ENCODE measurements around the gene SLAIN2. TPM values are rescaled to one million over a fixed set of nuclear protein-coding genes. Genes with fewer than 3 reads are reported as not detected.
A peak's percentile ranks its signal among the peaks of the same experiment; 100 is the strongest.

The SLAIN2 gene
- total RNA-seq, 1 donor from 2014 or later, result 54.6 TPM

DNA sequence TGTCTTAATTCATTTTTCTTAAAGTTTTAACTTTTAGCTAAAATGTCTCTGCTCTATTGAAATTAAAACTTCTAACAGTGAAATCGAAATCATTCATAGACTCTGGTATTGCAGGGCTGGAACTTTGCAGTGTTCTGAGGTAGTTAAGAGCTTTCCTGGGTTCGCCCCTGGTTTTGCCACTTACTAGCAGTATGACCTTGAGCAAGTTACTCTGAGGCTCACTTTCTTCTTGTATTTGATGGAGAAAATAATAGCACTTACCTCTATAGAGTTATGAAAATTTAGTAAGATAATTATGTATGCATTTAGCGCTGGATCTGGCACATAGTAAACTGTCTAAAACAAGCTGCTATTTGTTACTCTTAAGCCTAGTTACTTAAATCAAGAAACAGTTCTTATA lies 1.7 kb downstream of the SLAIN2 start:
- Mint-ChIP-seq H3K27ac (ENCODE audit: unreplicated experiment) (peak overlapping the region; percentile 7), H3K4me3 (ENCODE audit: unreplicated experiment) (peak overlapping the region; percentile 98), H3K36me3 (ENCODE audit: low read depth, unreplicated experiment) (peaks cover 8% of the 10 kb centered on the region), H3K9me3 (ENCODE audit: unreplicated experiment) (no peaks in the 10 kb centered on the region), H3K27me3 (ENCODE audit: unreplicated experiment) (peaks cover 6% of the 10 kb centered on the region), H3K4me1 (ENCODE audit: unreplicated experiment) (peaks cover 25% of the 10 kb centered on the region)
- no peak for DNase-seq (ENCODE audit: low spot score)
- TF ChIP-seq, protein P1, sequence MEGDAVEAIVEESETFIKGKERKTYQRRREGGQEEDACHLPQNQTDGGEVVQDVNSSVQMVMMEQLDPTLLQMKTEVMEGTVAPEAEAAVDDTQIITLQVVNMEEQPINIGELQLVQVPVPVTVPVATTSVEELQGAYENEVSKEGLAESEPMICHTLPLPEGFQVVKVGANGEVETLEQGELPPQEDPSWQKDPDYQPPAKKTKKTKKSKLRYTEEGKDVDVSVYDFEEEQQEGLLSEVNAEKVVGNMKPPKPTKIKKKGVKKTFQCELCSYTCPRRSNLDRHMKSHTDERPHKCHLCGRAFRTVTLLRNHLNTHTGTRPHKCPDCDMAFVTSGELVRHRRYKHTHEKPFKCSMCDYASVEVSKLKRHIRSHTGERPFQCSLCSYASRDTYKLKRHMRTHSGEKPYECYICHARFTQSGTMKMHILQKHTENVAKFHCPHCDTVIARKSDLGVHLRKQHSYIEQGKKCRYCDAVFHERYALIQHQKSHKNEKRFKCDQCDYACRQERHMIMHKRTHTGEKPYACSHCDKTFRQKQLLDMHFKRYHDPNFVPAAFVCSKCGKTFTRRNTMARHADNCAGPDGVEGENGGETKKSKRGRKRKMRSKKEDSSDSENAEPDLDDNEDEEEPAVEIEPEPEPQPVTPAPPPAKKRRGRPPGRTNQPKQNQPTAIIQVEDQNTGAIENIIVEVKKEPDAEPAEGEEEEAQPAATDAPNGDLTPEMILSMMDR (IDR thresholded peaks at IDR 0.05; ENCODE audit: unreplicated experiment), result no peak

DNA sequence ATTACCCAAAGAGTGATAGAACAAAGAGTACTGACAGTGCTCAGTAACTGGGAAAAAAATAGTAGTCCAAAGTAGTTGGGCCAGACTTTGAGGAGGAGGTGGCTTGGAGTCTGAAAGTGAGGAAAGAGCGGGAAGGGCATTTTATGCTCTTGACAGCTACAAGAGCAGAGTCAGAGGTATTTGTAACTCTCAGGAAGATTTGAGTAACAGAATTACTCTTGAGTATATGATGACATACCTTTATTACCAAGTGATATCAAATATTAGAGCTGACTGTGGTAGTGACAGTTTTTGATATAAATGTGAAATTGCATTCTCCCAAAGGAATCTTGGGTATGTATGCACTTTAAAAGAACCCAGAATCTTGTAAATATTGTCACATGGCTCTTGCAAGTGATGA lies 2.2 kb downstream of the SLAIN2 start:
- Mint-ChIP-seq H3K9me3 (ENCODE audit: unreplicated experiment) (no peaks in the 10 kb centered on the region), H3K36me3 (ENCODE audit: low read depth, unreplicated experiment) (peaks cover 4% of the 10 kb centered on the region), H3K27ac (ENCODE audit: unreplicated experiment) (peak overlapping the region; percentile 7), H3K27me3 (ENCODE audit: unreplicated experiment) (peaks cover 6% of the 10 kb centered on the region), H3K4me1 (ENCODE audit: unreplicated experiment) (peaks cover 26% of the 10 kb centered on the region), H3K4me3 (ENCODE audit: unreplicated experiment) (peak overlapping the region; percentile 98)
- no peak for DNase-seq (ENCODE audit: low spot score)
- TF ChIP-seq, protein P1 (IDR thresholded peaks at IDR 0.05; ENCODE audit: unreplicated experiment), result no peak

DNA sequence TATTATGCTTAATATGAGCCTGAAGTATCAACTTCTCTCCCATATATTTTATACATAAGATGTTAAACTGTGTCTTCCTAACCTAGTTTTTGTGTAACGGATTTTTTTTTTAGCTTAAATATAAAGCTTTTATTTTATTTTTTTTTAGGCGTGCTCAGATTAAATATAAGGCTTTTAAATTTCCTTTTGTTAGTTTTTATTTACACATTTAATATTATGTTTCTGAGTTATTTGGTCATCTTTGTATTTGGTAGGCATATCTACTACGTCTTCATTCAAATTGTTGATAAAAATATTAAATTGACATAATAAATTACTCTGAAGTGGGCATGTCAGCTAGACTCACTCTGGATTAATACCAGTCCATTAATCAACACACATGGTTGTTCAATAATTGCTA lies 4.2 kb downstream of the SLAIN2 start:
- TF ChIP-seq, protein P1 (IDR thresholded peaks at IDR 0.05; ENCODE audit: unreplicated experiment), result no peak
- no peaks in the 10 kb centered on the region for H3K9me3 Mint-ChIP-seq (ENCODE audit: unreplicated experiment)
- no peak overlapping the region for H3K27ac Mint-ChIP-seq (ENCODE audit: unreplicated experiment)
- H3K4me3 Mint-ChIP-seq (ENCODE audit: unreplicated experiment), result no peak overlapping the region
- H3K36me3 Mint-ChIP-seq (ENCODE audit: low read depth, unreplicated experiment), result peaks cover 4% of the 10 kb centered on the region
- peaks cover 25% of the 10 kb centered on the region for H3K4me1 Mint-ChIP-seq (ENCODE audit: unreplicated experiment)
- no peak for DNase-seq (ENCODE audit: low spot score)
- H3K27me3 Mint-ChIP-seq (ENCODE audit: unreplicated experiment), result peaks cover 2% of the 10 kb centered on the region

DNA sequence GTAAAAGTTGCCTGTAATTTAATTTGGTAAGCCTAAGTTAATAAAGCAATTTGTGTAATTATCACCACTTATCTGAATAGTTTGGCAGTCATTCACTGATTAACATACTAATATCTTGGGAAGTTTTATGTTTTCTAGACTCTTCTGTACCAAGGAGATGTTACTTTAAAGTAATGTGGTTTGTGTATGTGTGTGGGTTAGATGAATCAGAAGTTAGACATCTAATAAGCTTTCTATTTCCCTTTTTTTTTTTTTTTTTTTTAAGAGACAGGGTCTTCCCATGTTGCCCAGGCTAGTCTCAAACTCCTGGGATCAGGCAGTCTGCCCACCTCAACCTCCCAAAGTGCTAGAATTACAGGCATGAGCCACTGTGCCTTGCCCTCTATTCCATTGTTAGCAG lies 5.3 kb downstream of the SLAIN2 start:
- TF ChIP-seq, protein P1 (IDR thresholded peaks at IDR 0.05; ENCODE audit: unreplicated experiment), result no peak
- no peak for DNase-seq (ENCODE audit: low spot score)
- no peaks in the 10 kb centered on the region for H3K9me3 Mint-ChIP-seq (ENCODE audit: unreplicated experiment)
- no peak overlapping the region for H3K27ac Mint-ChIP-seq (ENCODE audit: unreplicated experiment)
- peaks cover 4% of the 10 kb centered on the region for H3K36me3 Mint-ChIP-seq (ENCODE audit: low read depth, unreplicated experiment)
- peaks cover 2% of the 10 kb centered on the region for H3K27me3 Mint-ChIP-seq (ENCODE audit: unreplicated experiment)
- H3K4me1 Mint-ChIP-seq (ENCODE audit: unreplicated experiment), result peaks cover 25% of the 10 kb centered on the region
- no peak overlapping the region for H3K4me3 Mint-ChIP-seq (ENCODE audit: unreplicated experiment)

DNA sequence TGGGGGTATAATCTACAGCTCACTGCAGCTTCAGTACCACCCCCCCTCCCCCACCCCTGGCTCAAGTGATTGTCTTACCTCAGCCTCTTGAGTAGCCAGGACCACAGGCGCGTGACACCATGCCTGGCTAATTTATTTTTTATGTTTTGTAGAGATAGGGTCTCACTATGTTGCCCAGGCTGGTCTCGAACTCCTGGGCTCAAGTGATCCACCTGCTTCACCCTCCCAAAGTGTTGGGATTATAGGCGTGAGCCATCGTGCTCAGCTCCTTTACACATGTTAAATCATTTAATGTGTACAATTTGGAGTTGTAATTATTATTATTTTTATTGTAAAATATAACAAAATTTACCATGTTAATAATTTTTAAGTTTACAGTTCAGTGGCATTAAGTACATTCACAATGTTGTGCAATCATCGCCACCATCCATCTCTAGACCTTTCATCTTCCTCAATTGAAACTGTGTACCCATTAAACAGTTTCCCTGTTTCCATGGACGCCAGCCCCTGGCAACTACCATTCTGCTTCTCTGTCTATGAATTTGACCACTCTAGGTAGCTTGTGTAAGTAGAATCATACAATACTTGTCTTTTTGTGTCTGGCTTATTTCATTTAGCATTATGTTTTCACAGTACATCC lies 6.1 kb downstream of the SLAIN2 start:
- H3K9me3 Mint-ChIP-seq (ENCODE audit: unreplicated experiment), result no peaks in the 10 kb centered on the region
- peaks cover 5% of the 10 kb centered on the region for H3K27me3 Mint-ChIP-seq (ENCODE audit: unreplicated experiment)
- H3K4me3 Mint-ChIP-seq (ENCODE audit: unreplicated experiment), result no peak overlapping the region
- DNase-seq (ENCODE audit: low spot score), result no peak
- TF ChIP-seq, protein P1 (IDR thresholded peaks at IDR 0.05; ENCODE audit: unreplicated experiment), result no peak
- H3K36me3 Mint-ChIP-seq (ENCODE audit: low read depth, unreplicated experiment), result peaks cover 9% of the 10 kb centered on the region
- H3K4me1 Mint-ChIP-seq (ENCODE audit: unreplicated experiment), result peaks cover 23% of the 10 kb centered on the region
- H3K27ac Mint-ChIP-seq (ENCODE audit: unreplicated experiment), result no peak overlapping the region

Measured in endothelial cell (in vitro differentiated cells).